OCI-LY3 (cell line): Measurements from ENCODE around the gene PTCRA.

Experiments
- H2AFZ ChIP-seq: fragments of 200-600, 300-600 bp; shearing (Covaris generic); 2 replicates; pipeline ENCODE4 v1.6.0; 2014; ENCODE audit warnings: antibody characterized with exemption, low read depth, low read length
- H3K27ac ChIP-seq: fragments of 200-600, 300-600 bp; sonication (generic); 2 replicates; pipeline ENCODE4 v1.5.1; 2014; ENCODE audit warnings: mild to moderate bottlenecking, low read length, moderate library complexity, mixed read lengths
- H3K27me3 ChIP-seq: fragments of 200-600, 300-600 bp; sonication (generic); 2 replicates; pipeline ENCODE4 v1.6.1; 2014; ENCODE audit warnings: low read depth, low read length, mixed read lengths
- H3K36me3 ChIP-seq: fragments of 200-600, 300-600 bp; sonication (generic); replicated peaks from 2 replicates; pipeline ENCODE3; 2014; ENCODE audit warnings: low read depth, low read length, mixed read lengths
- H3K4me1 ChIP-seq: fragments of 300-600, 200-600 bp; sonication (generic); 2 replicates; pipeline ENCODE4 v1.6.1; 2014; ENCODE audit warnings: low read length, mixed read lengths
- H3K4me2 ChIP-seq: fragments of 200-600, 300-600 bp; sonication (generic); 2 replicates; pipeline ENCODE4 v1.6.1; 2014; ENCODE audit warnings: low read length, mixed read lengths
- H3K4me3 ChIP-seq: fragments of 300-600, 200-600 bp; sonication (generic); 2 replicates; pipeline ENCODE4 v1.5.1; 2014; ENCODE audit warnings: antibody characterized with exemption, mild to moderate bottlenecking, low read length, moderate library complexity
- H3K79me2 ChIP-seq: fragments of 300-600, 200-600 bp; shearing (Covaris generic); 2 replicates; pipeline ENCODE4 v1.6.1; 2014; ENCODE audit warnings: mild to moderate bottlenecking, low read length, mixed read lengths
- H3K9ac ChIP-seq: fragments of 300-600, 200-600 bp; shearing (Covaris generic); 2 replicates; pipeline ENCODE4 v1.6.0; 2014; ENCODE audit warnings: mild to moderate bottlenecking, low read length, moderate library complexity
- H3K9me3 ChIP-seq: fragments of 200-600, 300-600 bp; shearing (Covaris generic); 2 replicates; pipeline ENCODE4 v1.6.1; 2014; ENCODE audit warnings: low read length, mixed read lengths; ENCODE audit not compliant: insufficient read depth
- H4K20me1 ChIP-seq: fragments of 200-600, 300-600 bp; sonication (generic); 2 replicates; pipeline ENCODE4 v1.6.1; 2016; ENCODE audit warnings: low read length, mixed read lengths; ENCODE audit not compliant: insufficient read depth
- EZH2phosphoT487 ChIP-seq: fragments of 200-600 bp; shearing (Covaris generic); IDR thresholded peaks from 2 replicates; pipeline ENCODE4 v1.6.1; 2018; ENCODE audit warnings: antibody characterized with exemption, mixed run types, low read depth
- TF ChIP-seq, protein P1 (sequence below): fragments of 200-600, 300-600 bp; sonication (generic); IDR thresholded peaks from 2 replicates; pipeline ENCODE4 v1.5.1; 2014; ENCODE audit warnings: antibody characterized with exemption, low read length, low read depth

PTCRA gene

GRCh38 chr6:42904467-42904866 lies 11.4 kb upstream of the PTCRA start:
- no peak overlapping the region for H3K4me3 ChIP-seq
- H3K27ac ChIP-seq: no peak overlapping the region
- H3K4me2 ChIP-seq: no peak overlapping the region
- H3K4me1 ChIP-seq: peaks cover 14% of the 10 kb centered on the region
- no peaks in the 10 kb centered on the region for H4K20me1 ChIP-seq
- H3K27me3 ChIP-seq: peaks cover 3% of the 10 kb centered on the region; the same call in 1 of the 2 replicates
- H3K79me2 ChIP-seq: no peaks in the 10 kb centered on the region
- no peak overlapping the region for H3K9ac ChIP-seq
- H3K36me3 ChIP-seq: no peaks in the 10 kb centered on the region
- no peaks in the 10 kb centered on the region for H3K9me3 ChIP-seq
- TF ChIP-seq, protein P1, sequence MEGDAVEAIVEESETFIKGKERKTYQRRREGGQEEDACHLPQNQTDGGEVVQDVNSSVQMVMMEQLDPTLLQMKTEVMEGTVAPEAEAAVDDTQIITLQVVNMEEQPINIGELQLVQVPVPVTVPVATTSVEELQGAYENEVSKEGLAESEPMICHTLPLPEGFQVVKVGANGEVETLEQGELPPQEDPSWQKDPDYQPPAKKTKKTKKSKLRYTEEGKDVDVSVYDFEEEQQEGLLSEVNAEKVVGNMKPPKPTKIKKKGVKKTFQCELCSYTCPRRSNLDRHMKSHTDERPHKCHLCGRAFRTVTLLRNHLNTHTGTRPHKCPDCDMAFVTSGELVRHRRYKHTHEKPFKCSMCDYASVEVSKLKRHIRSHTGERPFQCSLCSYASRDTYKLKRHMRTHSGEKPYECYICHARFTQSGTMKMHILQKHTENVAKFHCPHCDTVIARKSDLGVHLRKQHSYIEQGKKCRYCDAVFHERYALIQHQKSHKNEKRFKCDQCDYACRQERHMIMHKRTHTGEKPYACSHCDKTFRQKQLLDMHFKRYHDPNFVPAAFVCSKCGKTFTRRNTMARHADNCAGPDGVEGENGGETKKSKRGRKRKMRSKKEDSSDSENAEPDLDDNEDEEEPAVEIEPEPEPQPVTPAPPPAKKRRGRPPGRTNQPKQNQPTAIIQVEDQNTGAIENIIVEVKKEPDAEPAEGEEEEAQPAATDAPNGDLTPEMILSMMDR: no peak
- no peak for TF ChIP-seq EZH2phosphoT487
- no peak overlapping the region for H2AFZ ChIP-seq

DNA sequence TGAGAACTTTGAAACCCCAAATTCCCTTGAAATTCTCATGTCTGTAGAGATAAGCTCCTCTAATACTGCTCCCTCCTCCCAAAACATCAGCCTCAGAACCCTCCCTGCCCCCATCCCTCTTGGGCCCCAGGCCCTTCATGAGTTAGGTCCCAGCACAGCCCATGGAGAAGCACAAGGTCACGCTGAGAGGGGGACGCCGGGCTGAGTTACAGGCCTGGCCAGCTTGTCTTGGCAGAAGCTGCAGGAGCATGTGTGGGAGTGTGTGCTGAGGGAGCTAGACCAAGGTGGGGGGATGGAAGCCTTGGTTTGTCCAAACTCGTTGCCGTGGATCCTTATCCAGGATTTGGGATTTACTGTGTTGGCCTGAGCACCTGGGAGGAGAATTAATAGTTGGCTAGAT lies 8.5 kb upstream of the PTCRA start:
- no peak overlapping the region for H3K4me3 ChIP-seq
- no peaks in the 10 kb centered on the region for H3K9me3 ChIP-seq
- no peak for TF ChIP-seq EZH2phosphoT487
- TF ChIP-seq, protein P1: no peak
- no peak overlapping the region for H3K9ac ChIP-seq
- no peaks in the 10 kb centered on the region for H3K36me3 ChIP-seq
- peaks cover 3% of the 10 kb centered on the region; the same call in 1 of the 2 replicates for H3K4me1 ChIP-seq
- no peak overlapping the region for H2AFZ ChIP-seq
- peaks cover 3% of the 10 kb centered on the region; the same call in 1 of the 2 replicates for H3K27me3 ChIP-seq
- H3K79me2 ChIP-seq: no peaks in the 10 kb centered on the region
- no peaks in the 10 kb centered on the region for H4K20me1 ChIP-seq
- no peak overlapping the region for H3K4me2 ChIP-seq
- no peak overlapping the region for H3K27ac ChIP-seq

DNA sequence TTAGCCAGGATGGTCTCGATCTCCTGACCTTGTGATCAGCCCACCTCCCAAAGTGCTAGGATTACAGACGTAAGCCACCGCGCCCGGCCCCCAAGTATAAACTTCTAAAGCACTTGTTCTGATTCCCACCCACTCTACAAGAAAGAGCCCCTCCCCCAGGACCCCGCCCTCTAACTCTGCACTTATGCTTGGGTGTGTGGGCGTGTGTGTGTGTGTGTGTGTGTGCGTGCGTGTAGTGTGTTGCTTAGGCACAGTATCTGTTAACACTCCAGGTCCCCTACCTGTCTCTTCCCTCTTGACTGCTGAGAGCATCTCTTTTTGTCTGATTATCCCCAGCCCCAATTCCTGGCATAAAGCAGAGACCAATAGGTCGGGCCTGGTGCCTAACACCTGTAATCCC lies 6.0 kb upstream of the PTCRA start:
- Histone ChIP-seq H3K36me3 (no peaks in the 10 kb centered on the region), H3K27me3 (peaks cover 3% of the 10 kb centered on the region; the same call in 1 of the 2 replicates), H3K9ac (no peak overlapping the region), H3K4me1 (no peaks in the 10 kb centered on the region), H3K4me2 (no peak overlapping the region), H3K9me3 (no peaks in the 10 kb centered on the region), H3K79me2 (no peaks in the 10 kb centered on the region), H3K4me3 (no peak overlapping the region), H2AFZ (no peak overlapping the region), H3K27ac (no peak overlapping the region), H4K20me1 (no peaks in the 10 kb centered on the region)
- no peak for TF ChIP-seq EZH2phosphoT487
- TF ChIP-seq, protein P1: no peak

DNA sequence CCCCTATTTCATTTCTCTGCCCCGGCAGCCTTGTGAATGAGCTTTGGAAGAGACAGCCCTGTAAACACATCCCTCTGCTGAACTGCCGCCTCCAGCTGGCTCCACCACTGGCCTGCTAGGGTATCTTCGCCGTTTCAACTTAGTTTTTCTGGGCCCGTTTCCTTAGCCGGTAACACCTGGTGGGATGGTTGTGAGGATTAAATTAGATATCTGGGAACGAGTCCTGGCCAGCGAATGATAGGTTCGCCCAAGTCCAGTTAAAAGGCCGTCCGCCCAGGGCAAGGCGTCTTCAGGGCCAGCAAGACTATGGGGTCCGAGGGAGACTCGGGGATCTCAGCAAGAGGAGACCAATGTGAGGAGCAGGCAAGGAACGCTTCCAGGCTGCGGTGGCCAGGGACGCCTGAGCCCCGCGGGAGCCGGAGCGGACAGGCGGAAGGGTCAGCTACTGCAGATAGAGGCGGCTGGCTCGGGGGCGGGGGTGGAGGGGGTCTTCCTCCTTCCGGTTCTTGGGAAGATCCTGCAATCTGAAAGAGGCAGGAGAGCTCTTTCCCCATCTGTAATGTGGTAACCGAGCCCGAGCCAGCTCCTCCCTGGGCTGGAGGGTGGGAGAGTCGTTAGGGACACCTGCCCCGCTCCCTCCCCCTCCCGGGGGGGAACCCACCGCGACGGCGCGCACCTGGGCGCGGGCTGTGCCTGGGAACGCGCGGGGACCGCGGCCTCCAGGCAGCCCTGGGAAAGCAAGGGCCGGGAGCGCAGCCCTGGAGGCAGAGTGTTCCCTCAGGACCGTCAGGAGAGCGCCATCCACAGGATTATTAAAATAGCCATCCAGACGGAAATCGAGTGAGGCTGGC lies 4.5 kb upstream of the PTCRA start:
- peaks cover 3% of the 10 kb centered on the region; the same call in 1 of the 2 replicates for H3K27me3 ChIP-seq
- no peak overlapping the region for H3K4me3 ChIP-seq
- peaks cover 8% of the 10 kb centered on the region; the same call in 1 of the 2 replicates for H3K4me1 ChIP-seq
- TF ChIP-seq, protein P1: no peak
- TF ChIP-seq EZH2phosphoT487: no peak
- H2AFZ ChIP-seq: no peak overlapping the region
- no peaks in the 10 kb centered on the region for H3K79me2 ChIP-seq
- no peak overlapping the region for H3K4me2 ChIP-seq
- H4K20me1 ChIP-seq: no peaks in the 10 kb centered on the region
- H3K9ac ChIP-seq: no peak overlapping the region
- no peak overlapping the region for H3K27ac ChIP-seq
- H3K36me3 ChIP-seq: no peaks in the 10 kb centered on the region
- no peaks in the 10 kb centered on the region for H3K9me3 ChIP-seq
